Activated B cell treated with CpG ODN at 0.5 μM for 24 hours (primary cell): ENCODE data around the gene SHC1. TPM values are rescaled to one million over a fixed set of nuclear protein-coding genes. Genes with fewer than 3 reads are reported as not detected.
"Not testable (repeated sequence)": the region's sequence is repeated elsewhere in the genome, so short reads cannot be mapped to it uniquely, and the experiment has no call there.

Experiments used
- ATAC-seq: fragments of 200-7000 bp; cut with Tn5 transposase; one replicate; pipeline ENCODE4 v1.10.0; 2021; ENCODE audit warnings: low read depth, mild to moderate bottlenecking, moderate library complexity
- CTCF ChIA-PET: fragments of 350-600 bp; sonication (Branson Sonifier 250); formaldehyde crosslinking; loops from one replicate; lab custom pipeline; 2021; ENCODE audit warnings: antibody characterized with exemption; lab: Charles Lee
- POLR2A ChIA-PET: fragments of 350-600 bp; sonication (Branson Sonifier 250); formaldehyde crosslinking; loops from one replicate; lab custom pipeline; 2021; ENCODE audit warnings: antibody characterized with exemption; lab: Charles Lee
- DNase-seq: peaks from one replicate; pipeline ENCODE4 v3.0.0; 2022
- H3K27ac Mint-ChIP-seq: one replicate; pipeline ENCODE4 v1.8.0; 2020; ENCODE audit warnings: mixed read lengths
- H3K27me3 Mint-ChIP-seq: one replicate; pipeline ENCODE4 v1.8.0; 2021; ENCODE audit warnings: mixed read lengths
- H3K36me3 Mint-ChIP-seq: one replicate; pipeline ENCODE4 v1.8.0; 2021; ENCODE audit warnings: low read depth, mixed read lengths
- H3K4me1 Mint-ChIP-seq: one replicate; pipeline ENCODE4 v1.8.0; 2021; ENCODE audit warnings: mixed read lengths
- H3K4me3 Mint-ChIP-seq: one replicate; pipeline ENCODE4 v1.8.0; 2020; ENCODE audit warnings: mild to moderate bottlenecking, mixed read lengths
- H3K9me3 Mint-ChIP-seq: one replicate; pipeline ENCODE4 v1.8.0; 2020; ENCODE audit warnings: mixed read lengths
- intact Hi-C: fragments of 100-400 bp; cut with micrococcal nuclease; formaldehyde crosslinking; loops from one replicate; pipeline ENCODE4 v1.15.1; 2024
- total RNA-seq: library from RNA; stranded (reverse); gene quantifications from 2 replicates; pipeline ENCODE4 v1.2.3, GENCODE V29; 2022
- TF ChIP-seq, protein P1 (sequence below): fragments of 200-600 bp; IDR thresholded peaks from one replicate; pipeline ENCODE4 v1.8.0; 2022; ENCODE audit warnings: antibody characterized with exemption, mild to moderate bottlenecking

Gene SHC1
- total RNA-seq, 1 donor from 2014 or later, result 60.9 TPM

DNA sequence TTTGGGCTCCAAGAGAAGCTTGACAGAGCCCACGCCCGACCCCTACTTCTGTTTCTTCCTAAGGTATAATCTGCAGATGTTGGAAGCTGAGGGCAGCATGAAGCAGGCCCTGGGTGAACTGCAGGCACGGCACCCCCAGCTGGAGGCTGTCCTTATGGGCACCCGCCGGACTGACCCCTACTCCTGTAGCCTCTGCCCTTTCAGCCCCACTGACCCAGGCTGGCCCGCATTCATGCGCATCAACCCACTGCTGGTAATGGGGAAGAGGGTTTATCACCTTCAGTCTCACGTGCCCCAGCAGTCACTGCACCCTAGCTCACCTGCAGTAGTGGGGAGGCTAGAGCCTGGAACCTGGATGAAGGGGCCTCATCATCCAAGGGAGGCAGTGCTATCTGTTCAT lies 19.7 kb upstream of the SHC1 start:
- no peak for ATAC-seq
- Mint-ChIP-seq H3K27me3 (no peaks in the 10 kb centered on the region), H3K9me3 (no peaks in the 10 kb centered on the region), H3K4me1 (peaks cover 7% of the 10 kb centered on the region), H3K27ac (no peak overlapping the region), H3K36me3 (peaks cover 44% of the 10 kb centered on the region), H3K4me3 (no peak overlapping the region)
- no peak for DNase-seq
- TF ChIP-seq, protein P1, sequence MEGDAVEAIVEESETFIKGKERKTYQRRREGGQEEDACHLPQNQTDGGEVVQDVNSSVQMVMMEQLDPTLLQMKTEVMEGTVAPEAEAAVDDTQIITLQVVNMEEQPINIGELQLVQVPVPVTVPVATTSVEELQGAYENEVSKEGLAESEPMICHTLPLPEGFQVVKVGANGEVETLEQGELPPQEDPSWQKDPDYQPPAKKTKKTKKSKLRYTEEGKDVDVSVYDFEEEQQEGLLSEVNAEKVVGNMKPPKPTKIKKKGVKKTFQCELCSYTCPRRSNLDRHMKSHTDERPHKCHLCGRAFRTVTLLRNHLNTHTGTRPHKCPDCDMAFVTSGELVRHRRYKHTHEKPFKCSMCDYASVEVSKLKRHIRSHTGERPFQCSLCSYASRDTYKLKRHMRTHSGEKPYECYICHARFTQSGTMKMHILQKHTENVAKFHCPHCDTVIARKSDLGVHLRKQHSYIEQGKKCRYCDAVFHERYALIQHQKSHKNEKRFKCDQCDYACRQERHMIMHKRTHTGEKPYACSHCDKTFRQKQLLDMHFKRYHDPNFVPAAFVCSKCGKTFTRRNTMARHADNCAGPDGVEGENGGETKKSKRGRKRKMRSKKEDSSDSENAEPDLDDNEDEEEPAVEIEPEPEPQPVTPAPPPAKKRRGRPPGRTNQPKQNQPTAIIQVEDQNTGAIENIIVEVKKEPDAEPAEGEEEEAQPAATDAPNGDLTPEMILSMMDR, result no peak
- ChIA-PET CTCF (no interaction called here), POLR2A (no interaction called here)
- intact Hi-C loops, result no loop called here

DNA sequence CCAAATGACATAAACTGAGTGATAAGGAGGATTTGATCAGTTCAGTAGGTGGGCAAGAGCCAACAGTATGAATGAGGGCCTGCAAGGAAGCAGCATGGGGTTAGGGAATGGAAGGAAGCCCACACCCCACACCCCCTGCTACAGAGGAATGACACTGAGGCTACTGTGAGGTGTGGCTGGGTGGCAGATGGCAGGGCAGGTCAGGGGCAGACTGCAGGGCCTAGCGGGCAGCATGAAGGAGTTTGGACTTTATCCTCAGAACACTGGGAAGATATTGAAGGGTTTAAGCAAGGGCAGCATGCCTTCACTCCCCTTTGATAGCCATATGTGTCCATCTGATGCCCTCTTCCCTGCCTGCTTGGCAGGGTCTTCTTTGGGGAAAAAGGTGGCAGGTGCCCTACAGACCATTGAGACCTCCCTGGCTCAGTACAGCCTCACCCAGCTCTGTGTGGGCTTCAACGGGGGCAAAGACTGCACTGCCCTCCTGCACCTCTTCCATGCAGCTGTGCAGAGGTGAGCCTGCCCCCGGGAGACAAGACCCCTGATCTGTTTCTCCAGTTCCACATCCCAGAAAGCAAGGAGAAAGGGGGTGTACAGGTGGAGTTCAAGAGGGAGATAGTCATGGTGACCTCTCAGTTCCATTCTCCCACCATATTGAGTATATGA lies 18.8 kb upstream of the SHC1 start:
- DNase-seq (no peak), ATAC-seq (no peak)
- Mint-ChIP-seq H3K27ac (no peak overlapping the region), H3K9me3 (no peaks in the 10 kb centered on the region), H3K27me3 (no peaks in the 10 kb centered on the region), H3K4me3 (no peak overlapping the region), H3K4me1 (peaks cover 10% of the 10 kb centered on the region), H3K36me3 (peaks cover 44% of the 10 kb centered on the region)
- POLR2A ChIA-PET, result no interaction called here
- TF ChIP-seq, protein P1, result no peak
- CTCF ChIA-PET, result no interaction called here
- intact Hi-C loops, result no loop called here

DNA sequence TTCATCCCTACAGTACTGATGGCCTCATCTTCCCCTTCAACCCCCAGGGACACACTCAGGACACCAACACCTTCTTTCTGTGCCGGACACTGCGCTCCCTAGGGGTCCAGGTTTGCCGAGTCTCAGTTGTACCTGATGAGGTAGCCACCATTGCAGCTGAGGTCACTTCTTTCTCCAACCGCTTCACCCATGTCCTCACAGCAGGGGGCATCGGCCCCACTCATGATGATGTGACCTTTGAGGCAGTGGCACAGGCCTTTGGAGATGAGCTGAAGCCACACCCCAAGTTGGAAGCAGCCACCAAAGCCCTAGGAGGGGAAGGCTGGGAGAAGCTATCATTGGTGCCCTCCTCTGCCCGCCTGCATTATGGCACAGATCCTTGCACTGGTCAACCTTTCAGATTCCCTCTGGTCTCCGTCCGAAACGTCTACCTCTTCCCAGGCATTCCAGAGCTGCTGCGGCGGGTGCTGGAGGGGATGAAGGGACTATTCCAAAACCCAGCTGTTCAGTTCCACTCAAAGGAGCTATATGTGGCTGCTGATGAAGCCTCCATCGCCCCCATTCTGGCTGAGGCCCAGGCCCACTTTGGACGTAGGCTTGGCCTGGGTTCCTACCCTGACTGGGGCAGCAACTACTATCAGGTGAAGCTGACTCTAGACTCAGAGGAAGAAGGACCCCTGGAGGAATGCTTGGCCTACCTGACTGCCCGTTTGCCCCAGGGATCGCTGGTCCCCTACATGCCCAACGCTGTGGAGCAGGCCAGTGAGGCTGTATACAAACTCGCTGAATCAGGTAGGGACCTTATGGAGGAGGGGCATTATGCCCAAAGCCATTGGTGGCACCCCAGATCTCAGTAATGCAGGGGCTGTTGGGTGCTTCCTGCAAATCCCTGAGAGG lies 17.8 kb upstream of the SHC1 start:
- CTCF ChIA-PET, result interaction anchor here (1.2 to 1.4 kb wide), 2 partner anchors 11 to 29 kb away, joined by 3 to 4 read pairs; no protein-coding TSS in a partner anchor
- intact Hi-C loops, result no loop called here
- ATAC-seq (no peak), DNase-seq (no peak)
- peaks cover 44% of the 10 kb centered on the region for H3K36me3 Mint-ChIP-seq
- TF ChIP-seq, protein P1, result no peak
- H3K27me3 Mint-ChIP-seq, result no peaks in the 10 kb centered on the region
- H3K4me1 Mint-ChIP-seq, result peaks cover 14% of the 10 kb centered on the region
- no peaks in the 10 kb centered on the region for H3K9me3 Mint-ChIP-seq
- no peak overlapping the region for H3K27ac Mint-ChIP-seq
- H3K4me3 Mint-ChIP-seq, result no peak overlapping the region
- POLR2A ChIA-PET, result interaction anchor here (0.6 to 2.4 kb wide), 4 partner anchors 12 to 430 kb away, joined by 3 to 9 read pairs (median 6); partner anchors contain the start of genes CKS1B and UBE2Q1

DNA sequence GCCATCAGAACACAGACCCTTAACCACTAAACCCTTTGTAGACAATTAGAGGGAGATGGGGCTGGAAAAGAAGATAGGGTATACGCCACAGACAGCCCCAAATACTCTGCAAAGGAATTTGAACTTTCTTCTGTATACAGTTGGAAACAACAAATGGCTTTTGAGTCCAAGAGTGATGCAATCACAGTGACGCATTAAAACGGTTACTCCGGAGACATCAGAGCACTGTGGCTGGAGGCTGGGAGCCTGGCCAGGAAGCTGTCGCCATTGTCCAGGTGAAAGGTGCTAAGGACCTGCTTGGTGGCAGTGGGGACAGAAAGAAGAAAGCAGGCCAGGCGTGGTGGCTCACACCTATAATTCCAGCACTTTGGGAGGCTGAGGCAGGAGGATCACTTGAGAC lies 16.8 kb upstream of the SHC1 start:
- intact Hi-C loops, result no loop called here
- ATAC-seq, result no peak
- peaks cover 37% of the 10 kb centered on the region for H3K36me3 Mint-ChIP-seq
- ChIA-PET POLR2A (interaction anchor here (0.6 to 2.4 kb wide), 3 partner anchors 11 to 184 kb away, joined by 3 to 8 read pairs (median 5); partner anchors contain the start of gene CKS1B), CTCF (interaction anchor here (1.4 kb wide), 1 partner anchor 30 kb away, joined by 3 read pairs; no protein-coding TSS in a partner anchor)
- H3K4me3 Mint-ChIP-seq, result no peak overlapping the region
- H3K4me1 Mint-ChIP-seq, result peaks cover 14% of the 10 kb centered on the region
- TF ChIP-seq, protein P1, result no peak
- H3K27me3 Mint-ChIP-seq, result no peaks in the 10 kb centered on the region
- H3K27ac Mint-ChIP-seq, result no peak overlapping the region
- H3K9me3 Mint-ChIP-seq, result no peaks in the 10 kb centered on the region
- DNase-seq, result no peak

DNA sequence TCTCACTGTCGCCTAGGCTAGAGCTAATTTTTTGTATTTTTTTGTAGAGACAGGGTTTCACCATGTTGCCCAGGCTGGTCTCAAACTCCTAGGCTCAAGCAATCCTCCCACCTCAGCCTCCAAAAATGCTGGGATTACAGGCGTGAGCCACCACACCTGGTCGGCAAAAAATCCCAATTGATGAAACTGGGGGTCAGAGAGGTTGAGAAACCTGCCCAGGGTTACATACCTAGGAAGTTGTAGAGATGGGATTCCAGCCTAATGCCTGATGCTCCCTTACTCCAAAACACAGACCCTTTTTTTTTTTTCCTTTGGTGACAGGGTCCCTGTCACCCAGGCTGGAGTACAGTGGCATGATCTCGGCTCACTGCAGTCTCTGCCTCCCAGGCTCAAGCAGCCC lies 16.2 kb upstream of the SHC1 start:
- ATAC-seq, H3K27me3 Mint-ChIP-seq, DNase-seq, intact Hi-C loops, CTCF ChIA-PET, H3K9me3 Mint-ChIP-seq, H3K4me3 Mint-ChIP-seq, H3K27ac Mint-ChIP-seq: not testable (repeated sequence)
- Mint-ChIP-seq H3K4me1 (peaks cover 14% of the 10 kb centered on the region), H3K36me3 (peaks cover 36% of the 10 kb centered on the region)
- POLR2A ChIA-PET, result interaction anchor here (0.8 to 2.4 kb wide), 2 partner anchors 10 to 31 kb away, joined by 4 to 8 read pairs; no protein-coding TSS in a partner anchor
